PFSK-1 (cell line): ENCODE results near the gene ENPP1.

Experiments
- POLR2AphosphoS5 ChIP-seq: IDR thresholded peaks from 2 replicates; pipeline ENCODE4 v1.6.1; 2012; ENCODE audit warnings: low read depth, mild to moderate bottlenecking, control low read depth, low read length, moderate library complexity
- REST ChIP-seq, 2 experiments: IDR thresholded peaks; 2 replicates each; pipeline versions ENCODE4 v1.6.1 to v1.8.0; 2011 to 2012; ENCODE audit warnings: low read depth in 2 of 2, low read length in 2 of 2, control low read depth in 1 of 2, inconsistent platforms in 1 of 2, mild to moderate bottlenecking in 1 of 2, moderate library complexity in 1 of 2; ENCODE audit not compliant: insufficient read depth in 1 of 2
- SIN3A ChIP-seq: IDR thresholded peaks from 2 replicates; pipeline ENCODE4 v1.6.1; 2012; ENCODE audit warnings: mild to moderate bottlenecking, low read length, moderate library complexity, borderline replicate concordance; ENCODE audit not compliant: insufficient read depth
- TAF1 ChIP-seq: IDR thresholded peaks from 2 replicates; pipeline ENCODE4 v1.6.1; 2012; ENCODE audit warnings: low read length, control low read depth, borderline replicate concordance; ENCODE audit not compliant: insufficient read depth

GRCh38 chr6:131781687-131782086 lies 26.1 kb upstream of the ENPP1 start:
- no peak for TF ChIP-seq TAF1
- TF ChIP-seq REST (IDR thresholded peaks at IDR 0.05; ENCODE audit: insufficient read depth in 1 of 2, low read depth in 2 of 2, low read length in 2 of 2): no peak
- TF ChIP-seq POLR2AphosphoS5: no peak
- TF ChIP-seq SIN3A: no peak
